ENCODE data around the gene FAM184A.
"Not testable (repeated sequence)": the region's sequence is repeated elsewhere in the genome, so short reads cannot be mapped to it uniquely, and the experiment has no call there.

GRCh38 chr6:119097815-119098361, 19.4 kb upstream of the FAM184A start:
- not testable (repeated sequence) for TF ChIP-seq CHCHD3 (CRISPR knock-in tag; IDR thresholded peaks at IDR 0.05); SETDB1 (IDR thresholded peaks at IDR 0.05; ENCODE audit: low read length); POLR2A (conservative IDR thresholded peaks at IDR 0.05); U2AF1 (optimal IDR thresholded peaks at IDR 0.05; ENCODE audit: low read depth, low read length); YY1 (IDR thresholded peaks at IDR 0.05; ENCODE audit: borderline replicate concordance in 1 of 3, control insufficient read depth in 1 of 3, extremely low read depth in 1 of 3, insufficient read depth in 3 of 3, insufficient read length in 1 of 3, insufficient replicate concordance in 2 of 3, low read depth in 1 of 3, low read length in 2 of 3); GABPA (tag; conservative IDR thresholded peaks at IDR 0.05; ENCODE audit: low read depth); ZBTB40 (IDR thresholded peaks at IDR 0.05); ZBTB40 (CRISPR knock-in tag; IDR thresholded peaks at IDR 0.05); JUND (IDR thresholded peaks at IDR 0.05; ENCODE audit: borderline replicate concordance, low read depth, low read length); JUND (tag; IDR thresholded peaks at IDR 0.05; ENCODE audit: borderline replicate concordance, low read depth, low read length); EHMT2 (IDR thresholded peaks at IDR 0.05); BHLHE40 (IDR thresholded peaks at IDR 0.05; ENCODE audit: low read length); RCOR1 (IDR thresholded peaks at IDR 0.05; ENCODE audit: borderline replicate concordance in 1 of 2, low read depth in 2 of 2, low read length in 2 of 2); POLR2AphosphoS5 (IDR thresholded peaks at IDR 0.05; ENCODE audit: control insufficient read depth, insufficient read depth, low read depth, low read length)

Measured in K562 (cell line).